NT2/D1 (cell line): ENCODE data around the gene DMC1.

ENCODE experiments used
- SUZ12 ChIP-seq: IDR thresholded peaks from 2 replicates; pipeline ENCODE4 v1.6.1; 2011; ENCODE audit not compliant: insufficient read length, insufficient read depth; ENCODE audit errors: extremely low read depth
- YY1 ChIP-seq: IDR thresholded peaks from 2 replicates; pipeline ENCODE4 v1.6.1; 2011; ENCODE audit not compliant: insufficient read length, insufficient read depth
- ZNF274 ChIP-seq: IDR thresholded peaks from 2 replicates; pipeline ENCODE4 v1.6.1; 2011; ENCODE audit warnings: mild to moderate bottlenecking, low read depth, low read length

DNA sequence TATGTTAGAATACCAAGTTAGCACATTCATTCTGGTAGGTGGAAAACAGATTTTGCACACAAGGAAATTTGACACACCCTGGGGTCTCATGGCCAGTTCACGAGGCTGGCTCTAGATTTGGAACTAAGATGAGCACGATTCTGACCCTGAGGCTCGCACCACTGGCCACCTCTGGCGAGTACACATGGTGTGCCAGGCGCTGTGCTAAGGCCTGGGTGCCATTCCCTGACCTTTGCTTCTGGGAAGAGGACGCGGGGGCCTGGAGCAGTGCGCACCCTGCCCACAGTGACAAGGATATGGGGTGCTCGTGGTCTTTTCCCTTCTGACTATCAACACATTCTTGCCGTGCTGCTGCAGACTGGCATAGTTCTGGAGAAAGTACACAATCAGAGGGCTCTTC lies 29.5 kb upstream of the DMC1 start:
- TF ChIP-seq YY1 (no peak), ZNF274 (no peak), SUZ12 (no peak)
